Measurements from ENCODE around the gene SLC22A31.

The SLC22A31 gene

DNA sequence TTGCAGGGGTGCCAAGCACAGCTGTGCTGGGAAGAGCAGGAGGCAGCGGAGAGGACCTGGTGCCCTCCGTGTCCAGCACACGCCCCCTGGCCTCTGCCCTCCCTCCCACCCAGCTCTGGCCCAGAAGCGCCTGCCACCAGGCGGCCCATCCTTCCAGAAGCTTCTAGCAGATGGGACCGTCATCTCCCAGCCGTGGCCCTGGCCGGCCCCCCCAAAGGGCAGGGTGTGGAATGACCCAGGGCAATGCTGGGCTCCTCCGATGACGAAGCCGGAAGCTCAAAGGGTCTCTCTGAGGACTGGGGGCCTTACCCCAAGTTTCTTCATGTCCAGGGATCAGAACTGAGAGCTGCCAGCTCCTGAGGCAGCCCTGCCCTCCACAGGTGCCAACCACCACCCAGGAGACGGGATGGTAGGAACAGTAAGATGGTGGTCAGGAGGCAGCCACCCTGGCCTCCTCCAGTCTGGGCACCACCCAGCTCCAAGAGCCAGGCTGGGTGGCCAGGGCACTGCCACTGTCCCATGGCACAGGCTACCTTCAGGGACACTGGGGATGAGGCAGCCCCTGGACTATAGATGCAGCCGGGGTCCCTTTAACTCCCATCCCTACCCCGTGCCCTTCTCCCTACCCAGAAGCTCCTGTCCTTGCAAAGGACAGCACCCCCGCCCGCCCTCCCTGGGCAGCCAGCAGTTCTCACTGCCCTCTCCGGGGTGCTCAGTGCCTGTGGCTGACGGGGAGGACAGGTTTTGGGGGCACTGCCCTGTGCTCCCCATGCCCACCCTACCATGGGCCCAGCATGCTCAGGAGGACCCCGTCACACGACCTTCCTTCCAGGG lies 35.3 kb downstream of the SLC22A31 start:
- no peak for DNase-seq (ENCODE audit: low read depth)

DNA sequence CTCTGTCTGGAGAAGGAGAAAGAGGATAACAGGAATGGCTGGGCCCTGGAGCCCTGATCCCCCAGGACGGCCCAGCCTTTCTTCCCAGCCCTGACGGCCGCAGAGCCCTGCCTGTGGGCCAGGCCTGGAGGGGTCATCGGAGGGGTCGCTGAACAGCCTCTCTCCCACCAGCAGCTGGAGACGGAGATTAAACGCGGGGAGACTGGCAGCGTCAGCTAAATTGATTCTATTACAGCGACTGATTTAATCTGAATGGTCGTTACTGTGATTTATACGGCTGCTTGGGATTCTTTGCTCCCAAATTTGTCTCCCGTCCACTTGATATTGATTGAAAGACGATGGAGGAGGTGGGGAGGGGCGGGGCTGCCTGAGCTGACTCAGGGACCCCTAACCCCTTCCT lies 35.9 kb downstream of the SLC22A31 start:
- no peak for DNase-seq (ENCODE audit: low read depth)

DNA sequence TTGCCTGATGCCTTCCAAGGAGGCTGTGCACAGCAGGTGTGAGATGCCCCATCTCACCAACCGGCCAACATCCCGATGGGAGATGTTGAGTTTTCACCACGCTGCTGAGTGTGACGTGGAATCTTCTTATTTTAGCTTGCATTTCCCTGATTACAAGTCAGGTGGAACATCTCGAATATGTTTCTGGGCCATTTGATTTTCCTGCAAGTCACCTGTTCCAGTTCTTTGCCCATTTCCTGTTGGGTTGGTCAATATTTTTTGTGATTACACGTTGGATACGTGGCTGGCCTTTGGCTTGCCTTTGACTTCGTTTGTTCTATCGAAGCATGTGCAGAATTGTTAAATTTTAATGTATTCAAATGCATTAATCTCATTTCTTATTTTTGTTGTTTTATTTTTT lies 37.0 kb downstream of the SLC22A31 start:
- no peak for DNase-seq (ENCODE audit: low read depth)

GRCh38 chr16:89161763-89162713 lies 38.3 kb downstream of the SLC22A31 start:
- no peak for DNase-seq (ENCODE audit: low read depth)

GRCh38 chr16:89160977-89161701 lies 39.2 kb downstream of the SLC22A31 start:
- no peak for DNase-seq (ENCODE audit: low read depth)

GRCh38 chr16:89159850-89160354 lies 40.4 kb downstream of the SLC22A31 start:
- DNase-seq (ENCODE audit: low read depth): no peak

GRCh38 chr16:89159066-89159849 lies 41.1 kb downstream of the SLC22A31 start:
- DNase-seq (ENCODE audit: low read depth): no peak

DNA sequence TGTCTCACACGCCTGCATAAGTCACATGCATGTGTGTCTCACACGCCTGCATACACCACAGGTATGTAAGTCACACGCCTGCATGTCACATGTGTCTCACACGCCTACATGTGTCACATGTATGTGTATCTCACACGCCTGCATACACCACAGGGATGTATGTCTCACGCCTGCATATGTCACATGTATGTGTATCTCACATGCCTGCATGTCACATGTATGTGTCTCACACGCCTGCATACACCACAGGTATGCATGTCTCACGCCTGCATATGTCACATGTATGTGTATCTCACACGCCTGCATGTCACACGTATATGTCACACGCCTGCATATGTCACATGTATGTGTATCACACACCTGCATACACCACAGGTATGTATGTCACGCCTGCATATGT lies 42.6 kb downstream of the SLC22A31 start:
- no peak for DNase-seq (ENCODE audit: low read depth)

DNA sequence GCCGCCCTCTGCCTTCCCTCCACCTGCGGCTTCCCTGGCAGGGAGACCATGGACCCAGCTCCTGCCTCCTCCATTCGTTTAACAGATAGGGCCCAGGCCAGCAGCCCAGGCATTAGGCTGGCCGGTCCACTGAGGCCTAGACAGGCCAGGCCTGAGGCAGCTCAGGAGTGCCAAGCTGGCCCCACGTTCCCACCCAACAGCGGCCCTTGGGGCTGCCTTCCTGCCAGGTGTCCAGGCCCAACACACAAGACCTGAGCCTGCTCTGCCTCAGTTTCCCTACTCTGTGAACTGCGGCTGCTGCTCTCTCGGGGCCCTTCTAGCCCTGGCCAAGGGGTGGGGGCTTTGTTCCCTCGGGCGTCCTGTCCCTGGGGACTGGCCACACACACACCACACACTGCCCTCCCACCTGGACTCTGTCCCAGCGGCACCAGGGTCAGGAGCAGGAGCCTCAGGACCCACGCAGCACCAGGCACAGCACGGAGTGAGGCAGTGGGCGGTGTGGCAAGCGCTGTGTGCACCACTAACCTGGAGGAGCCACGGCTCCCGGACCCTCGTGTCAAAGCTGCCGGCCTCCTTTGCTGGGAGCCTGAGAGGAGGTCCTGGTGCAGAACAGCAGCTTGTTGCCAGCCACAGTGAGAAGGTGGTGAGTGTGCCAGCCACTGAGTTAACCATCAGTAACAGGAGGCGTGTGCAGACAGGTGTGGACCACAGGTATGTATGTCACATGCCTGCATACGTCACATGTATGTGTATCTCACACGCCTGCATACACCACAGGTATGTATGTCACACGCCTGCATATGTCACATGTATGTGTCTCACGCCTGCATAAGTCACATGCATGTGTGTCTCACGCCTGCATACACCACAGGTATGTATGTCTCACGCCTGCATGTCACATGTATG lies 43.3 kb downstream of the SLC22A31 start:
- no peak for DNase-seq (ENCODE audit: low read depth)

- peak; percentile 11 for DNase-seq (ENCODE audit: low read depth)
Measured at GRCh38 chr16:89155851-89156739, 44.2 kb downstream of the SLC22A31 start.

GRCh38 chr16:89155184-89155679 lies 45.1 kb downstream of the SLC22A31 start:
- peak; percentile 71 for DNase-seq (ENCODE audit: low read depth)

DNA sequence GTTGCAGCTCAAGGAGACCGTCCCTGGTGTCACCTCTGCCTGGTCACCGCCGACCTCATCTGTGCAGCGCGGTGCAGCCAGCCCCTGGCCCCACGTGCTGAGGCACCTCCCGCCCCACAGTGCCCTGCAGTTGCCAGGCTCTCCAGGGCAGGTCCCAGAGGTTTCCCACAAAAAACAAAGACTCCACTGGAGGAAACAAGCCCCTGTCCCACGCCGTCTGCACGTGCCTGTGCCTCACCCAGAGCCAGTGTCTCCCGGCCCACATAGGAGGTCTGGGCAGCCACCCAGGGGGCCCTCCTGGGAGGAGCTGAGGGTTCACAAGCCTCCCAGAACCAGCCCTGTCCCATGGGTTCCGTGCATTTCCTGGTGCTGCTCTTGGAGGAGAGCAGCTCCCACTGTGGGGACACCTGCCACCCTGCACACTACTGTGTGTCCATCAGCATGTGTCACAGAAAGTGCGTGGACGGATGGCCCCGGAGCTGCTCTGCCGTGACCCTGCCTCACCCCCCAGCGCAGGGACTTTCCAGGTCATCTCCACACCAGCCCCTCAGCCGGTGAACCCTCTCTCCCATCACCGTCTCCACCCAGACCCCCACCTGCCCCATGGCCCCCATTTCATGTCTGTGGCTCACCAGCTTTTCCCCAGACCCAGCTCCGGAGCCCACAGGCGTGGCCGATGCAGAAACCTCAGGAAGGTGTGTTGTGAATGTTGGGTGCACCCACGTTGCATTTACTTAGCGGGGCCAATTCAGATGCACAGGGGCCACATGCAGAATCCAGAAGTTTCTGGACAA lies 45.8 kb downstream of the SLC22A31 start:
- DNase-seq (ENCODE audit: low read depth): no peak

DNA sequence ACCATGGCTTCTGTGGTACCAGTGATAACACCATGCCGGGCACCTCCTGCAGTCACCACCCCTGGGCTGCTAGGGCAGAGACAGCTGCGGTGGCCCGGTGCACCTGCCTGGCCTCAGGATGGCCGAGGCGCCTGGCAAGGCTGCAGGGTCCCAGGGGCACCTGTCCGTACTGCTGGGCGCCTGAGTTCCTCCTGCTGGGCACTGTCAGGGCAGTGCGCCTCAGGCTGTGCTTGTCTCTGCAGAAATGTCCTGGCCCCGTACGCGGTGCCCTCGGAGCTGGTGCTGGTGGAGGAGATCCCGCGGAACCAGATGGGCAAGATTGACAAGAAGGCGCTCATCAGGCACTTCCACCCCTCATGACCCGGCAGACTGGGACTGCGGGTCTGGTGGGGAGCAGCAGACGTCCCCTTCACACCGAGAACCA lies 46.5 kb downstream of the SLC22A31 start:
- DNase-seq (ENCODE audit: low read depth): no peak

DNA sequence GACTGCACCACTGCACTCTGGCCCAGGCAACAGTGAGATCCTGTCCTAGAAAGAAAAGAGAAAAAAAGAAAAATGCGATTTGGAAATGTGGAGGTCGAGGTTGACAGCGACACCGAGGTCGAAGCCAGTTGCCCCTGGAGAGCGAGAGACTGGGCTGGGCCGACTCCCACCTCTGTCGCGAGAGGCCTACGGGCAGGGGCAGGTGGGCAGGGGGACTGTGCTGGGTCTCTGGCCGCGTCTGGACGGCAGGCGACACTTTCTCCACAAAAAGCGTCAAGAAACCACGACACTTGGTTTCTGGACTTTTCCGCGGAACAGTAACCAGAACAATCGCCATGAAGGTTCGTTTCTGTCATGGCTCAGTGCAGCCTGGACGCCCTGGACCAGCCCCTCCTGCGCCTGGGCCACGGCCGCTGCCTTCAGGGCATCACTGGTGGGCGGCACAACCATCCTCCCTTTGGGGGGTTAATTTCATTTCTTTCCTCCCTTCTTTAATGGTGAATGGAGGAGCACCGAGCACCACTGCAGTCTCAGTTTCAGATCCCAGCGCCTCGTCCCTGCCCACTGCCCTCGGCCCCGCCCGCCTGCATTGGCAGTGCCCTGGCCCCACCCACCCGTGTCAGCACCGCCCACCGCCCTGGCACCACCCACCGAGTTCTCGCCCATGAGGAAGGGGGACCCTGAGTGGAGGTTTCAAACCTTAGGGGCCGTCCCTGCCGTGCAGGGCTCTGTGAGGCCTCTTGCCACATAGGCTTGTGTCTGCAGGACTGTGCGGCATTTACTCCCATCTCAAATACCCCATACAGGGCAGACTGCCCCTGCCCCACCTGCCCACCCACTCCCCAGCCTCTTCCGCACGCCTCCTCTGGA lies 47.3 kb downstream of the SLC22A31 start:
- no peak for DNase-seq (ENCODE audit: low read depth)

GRCh38 chr16:89150981-89151380 lies 49.4 kb downstream of the SLC22A31 start:
- DNase-seq (ENCODE audit: low read depth): no peak

DNA sequence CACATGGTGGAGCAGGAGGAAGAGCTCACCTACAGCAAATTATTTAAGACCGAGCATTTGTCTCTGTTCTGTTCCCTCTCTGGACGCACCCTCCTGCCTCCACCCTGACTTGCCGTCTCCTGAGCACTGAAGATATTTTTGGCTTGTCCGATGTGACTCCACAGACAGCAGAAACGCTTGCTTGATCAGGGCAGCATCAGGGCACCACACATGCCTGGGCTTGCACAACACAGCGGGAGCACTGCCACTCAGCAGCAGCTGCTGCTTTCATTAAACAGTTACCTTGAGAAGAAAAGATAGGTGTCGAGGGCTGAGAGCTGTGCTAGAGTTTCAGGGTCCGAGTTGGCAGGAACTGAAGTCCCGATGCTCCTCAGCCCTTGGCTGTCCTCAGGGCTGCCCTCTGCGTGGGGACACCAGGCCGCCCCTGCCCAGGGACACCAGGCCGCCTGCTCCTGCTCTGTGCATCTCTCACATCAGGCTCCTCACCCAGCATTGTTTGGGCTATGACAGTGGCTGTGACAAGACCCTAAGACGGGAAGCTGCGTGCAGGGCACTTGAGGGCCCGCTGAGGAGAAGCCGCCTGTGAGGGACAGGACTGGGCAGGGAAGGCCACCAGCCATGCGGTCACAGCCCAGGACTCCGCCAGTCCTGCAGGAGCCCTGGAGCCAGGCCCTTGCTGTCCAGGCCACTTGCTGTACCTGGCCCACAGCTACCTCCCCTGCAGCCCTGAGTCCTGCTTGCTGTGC lies 50.1 kb downstream of the SLC22A31 start:
- DNase-seq (ENCODE audit: low read depth): no peak

All from GM04504 (cell line).